Hindlimb muscle (tissue), 1 donor: ENCODE measurements around the gene SHISA9. TPM values are rescaled to one million over a fixed set of nuclear protein-coding genes. Genes with fewer than 3 reads are reported as not detected.
"Not testable (repeated sequence)": the region's sequence is repeated elsewhere in the genome, so short reads cannot be mapped to it uniquely, and the experiment has no call there.

ENCODE experiments used
- DNase-seq: peaks from one replicate; pipeline ENCODE4 v3.0.0-alpha.2; 2013
- polyA plus RNA-seq: library from polyadenylated mRNA; unstranded; fragments of 120-200 nt; gene quantifications from one replicate; pipeline ENCODE4 v1.2.1, GENCODE V29; 2013; ENCODE audit not compliant: insufficient read length

The SHISA9 gene
- polyA plus RNA-seq, 1 donor, result 0.04 TPM

- no peak for DNase-seq
Observed at GRCh38 chr16:12900599-12901203, 697 bp upstream of the SHISA9 start.

- no peak for DNase-seq
Observed at GRCh38 chr16:12901204-12901596, 198 bp upstream of the SHISA9 start.

- DNase-seq, result no peak
Observed at GRCh38 chr16:12902511-12903372, 1.3 kb downstream of the SHISA9 start.

- no peak for DNase-seq
Observed at GRCh38 chr16:12903407-12904328, 2.3 kb downstream of the SHISA9 start.

GRCh38 chr16:12904329-12904671 is 2.9 kb downstream of the SHISA9 start:
- no peak for DNase-seq

- DNase-seq, result no peak
Observed at GRCh38 chr16:12906271-12906670, 4.9 kb downstream of the SHISA9 start.

- no peak for DNase-seq
Observed at GRCh38 chr16:12906765-12907516, 5.5 kb downstream of the SHISA9 start.

- no peak for DNase-seq
Observed at GRCh38 chr16:12907670-12908233, 6.4 kb downstream of the SHISA9 start.

GRCh38 chr16:12917246-12917645 is 15.8 kb downstream of the SHISA9 start:
- DNase-seq, result no peak

GRCh38 chr16:12917653-12918052 is 16.3 kb downstream of the SHISA9 start:
- no peak for DNase-seq

GRCh38 chr16:12920739-12921138 is 19.3 kb downstream of the SHISA9 start:
- no peak for DNase-seq

GRCh38 chr16:12923640-12924039 is 22.2 kb downstream of the SHISA9 start:
- DNase-seq, result not testable (repeated sequence)

- DNase-seq, result no peak
Observed at GRCh38 chr16:12925026-12925800, 23.8 kb downstream of the SHISA9 start.

- no peak for DNase-seq
Observed at GRCh38 chr16:12927591-12927990, 26.2 kb downstream of the SHISA9 start.

GRCh38 chr16:12930881-12931280 is 29.5 kb downstream of the SHISA9 start:
- DNase-seq, result no peak

- no peak for DNase-seq
Observed at GRCh38 chr16:12936391-12936790, 35.0 kb downstream of the SHISA9 start.

- no peak for DNase-seq
Observed at GRCh38 chr16:12941896-12942295, 40.5 kb downstream of the SHISA9 start.

GRCh38 chr16:12942861-12943260 is 41.5 kb downstream of the SHISA9 start:
- DNase-seq, result no peak

GRCh38 chr16:12944300-12944699 is 42.9 kb downstream of the SHISA9 start:
- no peak for DNase-seq

- no peak for DNase-seq
Observed at GRCh38 chr16:12951392-12951791, 50.0 kb downstream of the SHISA9 start.

GRCh38 chr16:12951976-12952375 is 50.6 kb downstream of the SHISA9 start:
- no peak for DNase-seq
